H9 (cell line): Measurements from ENCODE around the gene CHID1. TPM values are rescaled to one million over a fixed set of nuclear protein-coding genes. Genes with fewer than 3 reads are reported as not detected.

Source experiments
- DNase-seq: peaks from one replicate; pipeline ENCODE4 v3.0.0-alpha.2; 2017
- H2AFZ ChIP-seq: one replicate; pipeline ENCODE4 v1.6.1; 2013; ENCODE audit warnings: mild to moderate bottlenecking, low read length, control low read depth, moderate library complexity
- H2AK5ac ChIP-seq: 2 replicates; pipeline ENCODE4 v1.6.1; 2013; ENCODE audit warnings: low read length, control low read depth, mixed read lengths; ENCODE audit not compliant: insufficient read length
- H2BK120ac ChIP-seq: one replicate; pipeline ENCODE4 v1.6.1; 2013; ENCODE audit warnings: low read depth, mild to moderate bottlenecking, low read length, control low read depth, inconsistent platforms; ENCODE audit not compliant: poor library complexity, severe bottlenecking
- H2BK12ac ChIP-seq: 2 replicates; pipeline ENCODE4 v1.6.1; 2013; ENCODE audit warnings: low read length, control low read depth, mixed read lengths, low read depth; ENCODE audit not compliant: insufficient read length
- H2BK15ac ChIP-seq: 2 replicates; pipeline ENCODE4 v1.6.1; 2013; ENCODE audit warnings: low read depth, low read length, control low read depth
- H2BK20ac ChIP-seq: one replicate; pipeline ENCODE4 v1.6.1; 2013; ENCODE audit warnings: low read depth, mild to moderate bottlenecking, low read length, control low read depth, inconsistent platforms; ENCODE audit not compliant: poor library complexity, severe bottlenecking
- H2BK5ac ChIP-seq: 2 replicates; pipeline ENCODE4 v1.6.1; 2013; ENCODE audit warnings: low read length, control low read depth, mixed read lengths; ENCODE audit not compliant: insufficient read length
- H3K14ac ChIP-seq: 2 replicates; pipeline ENCODE4 v1.6.1; 2013; ENCODE audit warnings: low read length, control low read depth; ENCODE audit not compliant: insufficient read depth
- H3K18ac ChIP-seq: 2 replicates; pipeline ENCODE4 v1.6.1; 2013; ENCODE audit warnings: low read depth, mild to moderate bottlenecking, mixed read lengths, low read length, control low read depth; ENCODE audit not compliant: insufficient read length
- H3K23ac ChIP-seq: 2 replicates; pipeline ENCODE4 v1.6.1; 2013; ENCODE audit warnings: low read length, control low read depth, mixed read lengths, low read depth; ENCODE audit not compliant: insufficient read length
- H3K23me2 ChIP-seq: 2 replicates; pipeline ENCODE4 v1.6.1; 2013; ENCODE audit warnings: low read depth, mild to moderate bottlenecking, mixed read lengths, low read length, control low read depth; ENCODE audit not compliant: insufficient read length, poor library complexity, severe bottlenecking
- H3K27ac ChIP-seq: 2 replicates; pipeline ENCODE4 v1.5.1; 2013; ENCODE audit warnings: low read length, control low read depth, mixed read lengths, low read depth; ENCODE audit not compliant: insufficient read length
- H3K27me3 ChIP-seq: 2 replicates; pipeline ENCODE4 v1.6.1; 2013; ENCODE audit warnings: low read length, control low read depth, inconsistent platforms; ENCODE audit not compliant: insufficient read depth
- H3K4ac ChIP-seq: 2 replicates; pipeline ENCODE4 v1.6.1; 2013; ENCODE audit warnings: low read depth, mild to moderate bottlenecking, control low read depth, inconsistent platforms, low read length, moderate library complexity
- H3K4me1 ChIP-seq: 2 replicates; pipeline ENCODE4 v1.6.1; 2013; ENCODE audit warnings: low read length, control low read depth, inconsistent platforms; ENCODE audit not compliant: insufficient read depth
- H3K4me2 ChIP-seq: 2 replicates; pipeline ENCODE4 v1.6.1; 2013; ENCODE audit warnings: low read length, control low read depth, mixed read lengths; ENCODE audit not compliant: insufficient read length, insufficient read depth
- H3K56ac ChIP-seq: 2 replicates; pipeline ENCODE4 v1.6.1; 2013; ENCODE audit warnings: low read depth, mild to moderate bottlenecking, mixed read lengths, low read length, control low read depth; ENCODE audit not compliant: insufficient read length
- H3K79me1 ChIP-seq: 2 replicates; pipeline ENCODE4 v1.6.1; 2013; ENCODE audit warnings: low read depth, mild to moderate bottlenecking, moderate library complexity, low read length, control low read depth, inconsistent platforms; ENCODE audit not compliant: insufficient read depth, poor library complexity, severe bottlenecking
- H3K79me2 ChIP-seq: 2 replicates; pipeline ENCODE4 v1.6.1; 2013; ENCODE audit warnings: low read length, control low read depth, inconsistent platforms; ENCODE audit not compliant: insufficient read depth
- H3K9ac ChIP-seq: 2 replicates; pipeline ENCODE4 v1.6.1; 2013; ENCODE audit warnings: low read length, control low read depth, mixed read lengths; ENCODE audit not compliant: insufficient read length; ENCODE audit errors: extremely low read depth
- H3K9me3 ChIP-seq: one replicate; pipeline ENCODE4 v1.6.1; 2013; ENCODE audit warnings: low read depth, low read length, inconsistent platforms; ENCODE audit not compliant: control insufficient read depth
- H3T11ph ChIP-seq: one replicate; pipeline ENCODE4 v1.6.1; 2013; ENCODE audit warnings: mild to moderate bottlenecking, low read length, control low read depth, inconsistent platforms
- H4K20me1 ChIP-seq: one replicate; pipeline ENCODE4 v1.6.1; 2013; ENCODE audit not compliant: control insufficient read depth, insufficient read length, insufficient read depth
- H4K5ac ChIP-seq: 2 replicates; pipeline ENCODE4 v1.6.1; 2013; ENCODE audit warnings: low read depth, mild to moderate bottlenecking, mixed read lengths, low read length, control low read depth; ENCODE audit not compliant: insufficient read length
- H4K8ac ChIP-seq: replicated peaks from 2 replicates; pipeline ENCODE4 v1.6.1; 2013; ENCODE audit warnings: low read length, control low read depth, mixed read lengths, low read depth; ENCODE audit not compliant: insufficient read length
- H4K91ac ChIP-seq: 2 replicates; pipeline ENCODE4 v1.6.1; 2013; ENCODE audit warnings: low read depth, mild to moderate bottlenecking, moderate library complexity, mixed read lengths, low read length, control low read depth; ENCODE audit not compliant: insufficient read length
- H3K27ac Mint-ChIP-seq, 3 experiments: 2 replicates in 2 of 3; 3 replicates in 1 of 3; pipeline ENCODE4 v1.8.0; 2020 to 2021; ENCODE audit warnings: mixed read lengths in 3 of 3, mild to moderate bottlenecking in 1 of 3, moderate library complexity in 1 of 3
- H3K27me3 Mint-ChIP-seq: 2 replicates; pipeline ENCODE4 v1.8.0; 2021; ENCODE audit warnings: low read depth, mild to moderate bottlenecking, moderate library complexity, mixed read lengths
- H3K36me3 Mint-ChIP-seq, 3 experiments: 2 replicates in 2 of 3; 3 replicates in 1 of 3; pipeline ENCODE4 v1.8.0; 2020 to 2021; ENCODE audit warnings: low read depth in 3 of 3, mixed read lengths in 3 of 3; ENCODE audit not compliant: insufficient read depth in 1 of 3
- H3K4me1 Mint-ChIP-seq, 2 experiments: 2 replicates each; pipeline ENCODE4 v1.8.0; 2020; ENCODE audit warnings: mixed read lengths in 2 of 2
- H3K4me3 Mint-ChIP-seq, 2 experiments: 2 replicates in 1 of 2; 3 replicates in 1 of 2; pipeline ENCODE4 v1.8.0; 2020 to 2021; ENCODE audit warnings: mild to moderate bottlenecking in 2 of 2, mixed read lengths in 2 of 2, moderate library complexity in 1 of 2
- H3K9me3 Mint-ChIP-seq, 2 experiments: 2 replicates in 1 of 2; 3 replicates in 1 of 2; pipeline ENCODE4 v1.8.0; 2020; ENCODE audit warnings: mild to moderate bottlenecking in 2 of 2, mixed read lengths in 2 of 2, moderate library complexity in 1 of 2
- CTCF ChIP-seq: fragments of 200-600 bp; sonication (generic); conservative IDR thresholded peaks from 3 replicates; pipeline ENCODE4 v1.8.0; 2021; ENCODE audit warnings: antibody characterized with exemption, mild to moderate bottlenecking
- WGBS: extraction: QIAGEN DNeasy Blood & Tissue Kit; methylation state at CpG from one replicate; pipeline ENCODE4 v1.1.7; 2013; ENCODE audit warnings: missing lambda C conversion rate, low lambda C conversion rate, mixed read lengths; ENCODE audit not compliant: insufficient read length; ENCODE audit errors: extremely low coverage; 5-methylcytosine and 5-hydroxymethylcytosine counted together
- total RNA-seq: library from RNA; stranded (reverse); gene quantifications from 2 replicates; pipeline ENCODE4 v1.2.1, GENCODE V29; 2021

Gene CHID1
- total RNA-seq, 1 experiment from 2014 or later = 89.4 TPM

- H4K20me1 ChIP-seq = peaks cover 6% of the 10 kb centered on the region
- peaks cover 2% of the 10 kb centered on the region for H3K79me1 ChIP-seq
- peaks cover 2% of the 10 kb centered on the region; the same call in 1 of the 2 replicates for H3K4me1 ChIP-seq
- Mint-ChIP-seq H3K4me1 (peaks cover 11 to 32% of the 10 kb centered on the region in 2 experiments), H3K4me3 (peak overlapping the region in 1 of 2 experiments; percentile 35; a peak in 2 of 5 replicates), H3K27me3 (peaks cover 7% of the 10 kb centered on the region), H3K27ac (peak overlapping the region in 1 of 3 experiments; percentile 59; a peak in 1 of 7 replicates), H3K36me3 (no peaks in the 10 kb centered on the region), H3K9me3 (no peaks in the 10 kb centered on the region)
- no peak overlapping the region for H2BK15ac ChIP-seq
- H3K79me2 ChIP-seq = no peaks in the 10 kb centered on the region; the same call in 1 of the 2 replicates
- no peak overlapping the region for H4K5ac ChIP-seq
- no peak overlapping the region for H2BK5ac ChIP-seq
- no peak for DNase-seq
- H3K4ac ChIP-seq = no peak overlapping the region
- no peaks in the 10 kb centered on the region; the same call in 1 of the 2 replicates for H3K27me3 ChIP-seq
- no peak overlapping the region for H3K18ac ChIP-seq
- no CpG with 5 or more reads among the region's 11 CpGs for WGBS
- H2BK20ac ChIP-seq = no peak overlapping the region
- H2AFZ ChIP-seq = no peak overlapping the region
- H2AK5ac ChIP-seq = no peak overlapping the region
- TF ChIP-seq CTCF = no peak
- H3K14ac ChIP-seq = no peak overlapping the region; the same call in 1 of the 2 replicates
- H3K27ac ChIP-seq = no peak overlapping the region
- H3K23me2 ChIP-seq = peaks cover 24% of the 10 kb centered on the region
- H4K91ac ChIP-seq = no peak overlapping the region
- no peak overlapping the region for H3K9ac ChIP-seq
- H4K8ac ChIP-seq = no peak overlapping the region
- H3T11ph ChIP-seq = no peak overlapping the region
- no peak overlapping the region for H3K4me2 ChIP-seq
- no peak overlapping the region for H3K56ac ChIP-seq
- H3K23ac ChIP-seq = no peak overlapping the region
- H3K9me3 ChIP-seq = no peaks in the 10 kb centered on the region
- no peak overlapping the region for H2BK12ac ChIP-seq
- no peak overlapping the region for H2BK120ac ChIP-seq
These were observed 64.0 kb downstream of the CHID1 start for GRCh38 chr11:846496-847098.
